ENCODE results near the gene RFTN2.
"Not testable (repeated sequence)": the region's sequence is repeated elsewhere in the genome, so short reads cannot be mapped to it uniquely, and the experiment has no call there.

The RFTN2 gene

GRCh38 chr2:197674060-197674459 is 1.3 kb downstream of the RFTN2 start:
- DNase-seq: no peak

GRCh38 chr2:197673606-197674005 is 1.8 kb downstream of the RFTN2 start:
- DNase-seq: no peak

GRCh38 chr2:197673106-197673505 is 2.3 kb downstream of the RFTN2 start:
- DNase-seq: no peak

- DNase-seq: no peak
Measured at GRCh38 chr2:197672371-197672893, 3.0 kb downstream of the RFTN2 start.

GRCh38 chr2:197669077-197669476 is 6.3 kb downstream of the RFTN2 start:
- DNase-seq: no peak

- DNase-seq: no peak
Measured at GRCh38 chr2:197668296-197668695, 7.1 kb downstream of the RFTN2 start.

GRCh38 chr2:197666277-197666676 is 9.1 kb downstream of the RFTN2 start:
- no peak for DNase-seq

- no peak for DNase-seq
Measured at GRCh38 chr2:197661626-197662025, 13.8 kb downstream of the RFTN2 start.

GRCh38 chr2:197657562-197657961 is 17.8 kb downstream of the RFTN2 start:
- no peak for DNase-seq

- no peak for DNase-seq
Measured at GRCh38 chr2:197647961-197648690, 27.3 kb downstream of the RFTN2 start.

GRCh38 chr2:197641666-197642065 is 33.7 kb downstream of the RFTN2 start:
- no peak for DNase-seq

- not testable (repeated sequence) for DNase-seq
Measured at GRCh38 chr2:197640571-197641122, 34.7 kb downstream of the RFTN2 start.

GRCh38 chr2:197633109-197633657 is 42.2 kb downstream of the RFTN2 start:
- no peak for DNase-seq

- peak; percentile 80 for DNase-seq
Measured at GRCh38 chr2:197628043-197628500, 47.3 kb downstream of the RFTN2 start.

- peak; percentile 56 for DNase-seq
Measured at GRCh38 chr2:197626965-197627625, 48.3 kb downstream of the RFTN2 start.

- DNase-seq: no peak
Measured at GRCh38 chr2:197620133-197620532, 55.3 kb downstream of the RFTN2 start.

GRCh38 chr2:197615016-197615652 is 60.3 kb downstream of the RFTN2 start:
- DNase-seq: no peak

GRCh38 chr2:197614532-197614931 is 60.9 kb downstream of the RFTN2 start:
- no peak for DNase-seq

- peak; percentile 70 for DNase-seq
Measured at GRCh38 chr2:197613509-197613987, 61.8 kb downstream of the RFTN2 start.

- peak; percentile 5 for DNase-seq
Measured at GRCh38 chr2:197606180-197606579, 69.2 kb downstream of the RFTN2 start.

- no peak for DNase-seq
Measured at GRCh38 chr2:197604117-197604860, 71.1 kb downstream of the RFTN2 start.

GRCh38 chr2:197601726-197602125 is 73.7 kb downstream of the RFTN2 start:
- no peak for DNase-seq
